OCI-LY7 (cell line): Measurements from ENCODE around the gene SNX20. TPM values are rescaled to one million over a fixed set of nuclear protein-coding genes. Genes with fewer than 3 reads are reported as not detected.

Experiments
- BruUV-seq: library from RNA; stranded (reverse); fragments of 400-500 nt; replicated peaks from 2 replicates; lab custom pipeline; 2021; lab: Mats Ljungman, UMichigan
- CTCF ChIA-PET: fragments of 300-600 bp; sonication (Branson Sonifier 250); formaldehyde crosslinking; loops from one replicate; lab custom pipeline; 2022; ENCODE audit warnings: antibody characterized with exemption; ENCODE audit not compliant: unreplicated experiment; lab: Charles Lee
- POLR2A ChIA-PET: fragments of 300-600 bp; sonication (Branson Sonifier 250); formaldehyde crosslinking; loops from one replicate; lab custom pipeline; 2022; ENCODE audit warnings: antibody characterized with exemption; lab: Charles Lee
- DNase-seq: peaks from one replicate; pipeline ENCODE4 v3.0.0-alpha.2; 2015; ENCODE audit warnings: low spot score
- H2AFZ ChIP-seq: fragments of 200-600 bp; sonication (generic), shearing (Covaris generic); 2 replicates; pipeline ENCODE4 v1.6.1; 2014; ENCODE audit warnings: mild to moderate bottlenecking, antibody characterized with exemption, low read length, moderate library complexity
- H3K27ac ChIP-seq: fragments of 200-600 bp; sonication (generic); 2 replicates; pipeline ENCODE4 v1.5.1; 2014; ENCODE audit warnings: mixed run types, low read depth, mild to moderate bottlenecking, moderate library complexity, low read length, inconsistent platforms; ENCODE audit not compliant: poor library complexity, severe bottlenecking
- H3K36me3 ChIP-seq: fragments of 200-600 bp; sonication (generic); 2 replicates; pipeline ENCODE4 v1.6.1; 2014; ENCODE audit warnings: mild to moderate bottlenecking, antibody characterized with exemption, low read length, moderate library complexity, mixed read lengths; ENCODE audit not compliant: insufficient read depth
- H3K4me1 ChIP-seq: fragments of 200-600 bp; sonication (generic); 2 replicates; pipeline ENCODE4 v1.5.1; 2014; ENCODE audit warnings: mild to moderate bottlenecking, low read length; ENCODE audit not compliant: insufficient read depth, poor library complexity, severe bottlenecking
- H3K4me2 ChIP-seq: fragments of 200-600 bp; sonication (generic); 2 replicates; pipeline ENCODE4 v1.6.1; 2014; ENCODE audit warnings: mild to moderate bottlenecking, low read length
- H3K4me3 ChIP-seq: fragments of 200-600 bp; sonication (generic); 2 replicates; pipeline ENCODE4 v1.5.1; 2014; ENCODE audit warnings: mild to moderate bottlenecking, low read depth, low read length; ENCODE audit not compliant: poor library complexity, severe bottlenecking
- H3K79me2 ChIP-seq: fragments of 200-600 bp; sonication (generic); 2 replicates; pipeline ENCODE4 v1.6.1; 2016; ENCODE audit warnings: low read depth, mild to moderate bottlenecking, low read length, moderate library complexity, mixed read lengths; ENCODE audit not compliant: insufficient read depth
- H3K9me2 ChIP-seq: fragments of 200-600 bp; sonication (generic); 2 replicates; pipeline ENCODE4 v1.6.1; 2016; ENCODE audit warnings: mild to moderate bottlenecking, low read length, mixed read lengths; ENCODE audit not compliant: insufficient read depth
- H3K9me3 ChIP-seq: fragments of 200-600 bp; sonication (generic); 2 replicates; pipeline ENCODE4 v1.6.1; 2014; ENCODE audit warnings: mild to moderate bottlenecking, mixed run types, low read length, mixed read lengths
- H4K20me1 ChIP-seq: fragments of 200-600 bp; sonication (generic); 2 replicates; pipeline ENCODE4 v1.6.1; 2014; ENCODE audit warnings: mild to moderate bottlenecking, antibody characterized with exemption, low read length, moderate library complexity, mixed read lengths; ENCODE audit not compliant: insufficient read depth
- CTCF ChIP-seq: fragments of 200-600 bp; sonication (generic); conservative IDR thresholded peaks from 2 replicates; pipeline ENCODE4 v1.5.1; 2014; ENCODE audit warnings: mild to moderate bottlenecking, antibody characterized with exemption, low read length, moderate library complexity, mixed read lengths
- EZH2phosphoT487 ChIP-seq: fragments of 200-600 bp; sonication (generic); IDR thresholded peaks from 2 replicates; pipeline ENCODE4 v1.6.1; 2018; ENCODE audit warnings: low read depth, borderline replicate concordance, mild to moderate bottlenecking, mixed run types, antibody characterized with exemption, low read length, moderate library complexity, mixed read lengths
- intact Hi-C: fragments of 100-400 bp; cut with micrococcal nuclease; formaldehyde crosslinking; loops from one replicate; pipeline ENCODE4 v1.10.0; 2022; ENCODE audit not compliant: unreplicated experiment
- total RNA-seq, 2 experiments: library from RNA; depleted of rRNA in 1 of 2; stranded (reverse); fragments of >200 nt in 1 of 2; shearing (Covaris generic) in 1 of 2; gene quantifications; 2 replicates each; pipeline ENCODE4 v1.2.3, GENCODE V29; 2014 to 2022

The SNX20 gene
- total RNA-seq, 2 experiments from 2014 or later, result 1.3 to 5.8 TPM

GRCh38 chr16:50632927-50633800 is 47.9 kb downstream of the SNX20 start:
- Histone ChIP-seq H3K4me1 (no peaks in the 10 kb centered on the region), H3K9me2 (no peaks in the 10 kb centered on the region), H3K9me3 (no peaks in the 10 kb centered on the region), H3K4me3 (no peak overlapping the region), H3K36me3 (no peaks in the 10 kb centered on the region), H3K27ac (no peak overlapping the region), H3K79me2 (no peaks in the 10 kb centered on the region), H3K4me2 (no peak overlapping the region), H2AFZ (no peak overlapping the region), H4K20me1 (no peaks in the 10 kb centered on the region)
- POLR2A ChIA-PET, result interaction anchor here (0.7 kb wide), 1 partner anchor 321 kb away, joined by 3 read pairs; no protein-coding TSS in a partner anchor
- BruUV-seq, result no TSS peak
- DNase-seq, result no peak
- CTCF ChIA-PET, result interaction anchor here (1.0 kb wide), 1 partner anchor 173 kb away, joined by 3 read pairs; no protein-coding TSS in a partner anchor
- TF ChIP-seq CTCF, result no peak
- TF ChIP-seq EZH2phosphoT487, result no peak
- intact Hi-C loops, result no loop called here

DNA sequence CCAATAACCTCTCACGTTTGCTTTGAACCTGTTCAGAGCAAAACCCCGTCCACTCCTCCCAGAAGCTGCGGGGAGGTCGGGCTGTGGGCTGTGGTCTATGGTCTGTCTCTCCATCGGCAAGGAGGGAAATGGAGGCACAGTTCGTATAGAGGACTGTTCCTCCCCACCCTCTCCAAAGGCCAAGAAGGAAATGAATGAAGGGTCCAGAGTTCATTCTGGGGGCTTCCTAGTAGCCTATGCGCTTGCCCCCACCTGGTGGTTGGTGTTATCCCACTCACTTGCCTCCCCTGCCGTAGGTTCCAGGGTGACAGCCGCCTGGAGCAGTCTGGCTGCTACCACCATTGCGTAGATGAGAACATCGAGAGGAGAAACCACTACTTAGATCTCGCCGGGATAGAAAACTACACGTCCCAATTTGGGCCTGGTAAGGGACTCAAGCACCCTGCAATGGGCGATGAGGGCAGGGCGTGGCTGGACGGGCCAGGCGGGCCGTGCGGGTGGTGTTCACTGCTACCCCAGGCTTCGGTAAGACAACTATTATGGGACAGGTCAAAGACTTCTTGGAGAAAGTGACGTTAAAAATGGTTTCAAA is 49.0 kb downstream of the SNX20 start:
- Histone ChIP-seq H3K27ac (no peak overlapping the region), H2AFZ (no peak overlapping the region), H3K4me3 (no peak overlapping the region), H3K4me1 (peaks cover 3% of the 10 kb centered on the region), H3K36me3 (no peaks in the 10 kb centered on the region), H3K9me2 (no peaks in the 10 kb centered on the region), H3K79me2 (no peaks in the 10 kb centered on the region), H3K9me3 (no peaks in the 10 kb centered on the region), H4K20me1 (no peaks in the 10 kb centered on the region), H3K4me2 (no peak overlapping the region)
- ChIA-PET CTCF (no interaction called here), POLR2A (no interaction called here)
- no peak for DNase-seq
- BruUV-seq, result no TSS peak
- intact Hi-C loops, result no loop called here
- TF ChIP-seq CTCF (no peak), EZH2phosphoT487 (no peak)
